CD4-positive, alpha-beta T cell treated with Interleukin-12 subunit alpha and Interleukin-12 subunit beta, for 1 hour (primary cell): Measurements from ENCODE around the gene MAST4.

ENCODE experiments used
- DNase-seq: peaks from one replicate; pipeline ENCODE4 v3.0.0-alpha.2; 2020

The MAST4 gene

GRCh38 chr5:67199859-67200258 lies 603.7 kb downstream of the MAST4 start:
- no peak for DNase-seq

GRCh38 chr5:67200809-67201562 lies 604.8 kb downstream of the MAST4 start:
- DNase-seq = no peak

- no peak for DNase-seq
Observed at GRCh38 chr5:67201897-67202549, 605.8 kb downstream of the MAST4 start.

- DNase-seq = no peak
Observed at GRCh38 chr5:67202828-67203227, 606.6 kb downstream of the MAST4 start.

- DNase-seq = no peak
Observed at GRCh38 chr5:67203701-67204074, 607.5 kb downstream of the MAST4 start.

- no peak for DNase-seq
Observed at GRCh38 chr5:67204821-67205220, 608.6 kb downstream of the MAST4 start.

GRCh38 chr5:67205981-67206380 lies 609.8 kb downstream of the MAST4 start:
- no peak for DNase-seq

GRCh38 chr5:67206461-67206860 lies 610.3 kb downstream of the MAST4 start:
- no peak for DNase-seq

GRCh38 chr5:67206929-67207328 lies 610.7 kb downstream of the MAST4 start:
- DNase-seq = peak; percentile 90

- no peak for DNase-seq
Observed at GRCh38 chr5:67208403-67208802, 612.2 kb downstream of the MAST4 start.

GRCh38 chr5:67209141-67209771 lies 613.1 kb downstream of the MAST4 start:
- peak; percentile 84 for DNase-seq

- DNase-seq = no peak
Observed at GRCh38 chr5:67211926-67212325, 615.7 kb downstream of the MAST4 start.

- DNase-seq = no peak
Observed at GRCh38 chr5:67214036-67214435, 617.8 kb downstream of the MAST4 start.

GRCh38 chr5:67214707-67215447 lies 618.7 kb downstream of the MAST4 start:
- DNase-seq = no peak

- DNase-seq = peak; percentile 80
Observed at GRCh38 chr5:67215519-67216471, 619.6 kb downstream of the MAST4 start.

- DNase-seq = no peak
Observed at GRCh38 chr5:67216564-67216963, 620.4 kb downstream of the MAST4 start.
